ENCODE results near the gene RNF215.

RNF215 gene

GRCh38 chr22:30348404-30348803 lies 38.8 kb downstream of the RNF215 start:
- no peak overlapping the region for H3K4me2 ChIP-seq (ENCODE audit: low read length)
- no peaks in the 10 kb centered on the region for H3K4me1 ChIP-seq (ENCODE audit: insufficient read depth, low read length, severe bottlenecking)
- no peaks in the 10 kb centered on the region for H3F3A ChIP-seq (ENCODE audit: insufficient read depth, low read length)
- no peak for TF ChIP-seq EZH2 (IDR thresholded peaks at IDR 0.05; ENCODE audit: borderline replicate concordance, low read length)
- no peak for TF ChIP-seq CTCF (IDR thresholded peaks at IDR 0.05; ENCODE audit: low read length)
- no peaks in the 10 kb centered on the region for H3K79me2 ChIP-seq (ENCODE audit: insufficient read depth, low read length)
- H3K27ac ChIP-seq (ENCODE audit: low read depth, low read length, poor library complexity, severe bottlenecking) = no peak overlapping the region
- H4K20me1 ChIP-seq (ENCODE audit: insufficient read depth, low read length) = no peaks in the 10 kb centered on the region
- H3K9me3 ChIP-seq (ENCODE audit: low read length) = no peaks in the 10 kb centered on the region
- H2AFZ ChIP-seq (ENCODE audit: low read length) = no peak overlapping the region
- H3K4me3 ChIP-seq (ENCODE audit: low read depth, low read length, poor library complexity, severe bottlenecking) = no peak overlapping the region
- H3K9me2 ChIP-seq (ENCODE audit: low read depth, low read length) = no peaks in the 10 kb centered on the region
- H3K36me3 ChIP-seq (ENCODE audit: insufficient read depth, low read length) = peaks cover 95% of the 10 kb centered on the region
- no peak overlapping the region for H3K9ac ChIP-seq (ENCODE audit: low read length)
- H3K27me3 ChIP-seq (ENCODE audit: insufficient read depth, low read length) = no peaks in the 10 kb centered on the region

GRCh38 chr22:30347255-30347892 lies 39.8 kb downstream of the RNF215 start:
- no peaks in the 10 kb centered on the region for H4K20me1 ChIP-seq (ENCODE audit: insufficient read depth, low read length)

DNA sequence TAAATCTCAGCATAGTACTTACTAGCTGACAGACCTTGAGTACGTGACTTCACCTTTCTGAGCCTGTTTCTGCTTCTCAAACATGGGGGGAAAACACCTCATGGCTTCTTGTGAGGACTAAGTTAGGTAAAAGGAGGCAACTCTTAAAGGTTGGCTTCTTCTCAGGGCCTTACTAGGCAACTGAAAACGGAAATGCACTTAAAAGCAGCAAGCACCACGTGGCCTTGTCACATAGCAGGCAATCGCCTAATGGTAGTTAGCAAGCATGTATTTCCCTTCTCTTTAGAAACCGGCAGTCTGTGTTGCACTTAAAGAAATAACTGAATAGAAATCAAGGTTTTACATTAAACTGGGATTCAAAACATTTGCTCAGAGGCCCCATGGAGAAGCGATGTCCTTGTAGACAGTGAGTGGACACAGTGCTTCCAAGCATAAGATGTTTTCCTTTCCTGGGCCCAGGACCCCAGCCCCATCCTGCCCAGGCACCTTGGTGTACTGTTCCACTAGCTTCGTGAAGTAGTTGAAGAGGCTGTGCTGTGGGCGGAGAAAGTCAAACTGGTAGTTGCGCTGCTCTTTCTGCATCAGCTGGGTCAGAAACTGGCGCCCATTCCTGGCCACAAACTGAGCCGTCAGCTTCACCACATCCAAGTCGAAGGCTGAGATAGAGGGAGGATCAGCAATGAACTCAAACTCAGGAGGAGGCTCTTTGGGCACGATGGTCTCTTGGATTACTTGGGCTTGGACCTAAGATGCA lies 42.6 kb downstream of the RNF215 start:
- Histone ChIP-seq H3K4me2 (ENCODE audit: low read length) (no peak overlapping the region), H2AFZ (ENCODE audit: low read length) (no peak overlapping the region), H3K4me1 (ENCODE audit: insufficient read depth, low read length, severe bottlenecking) (no peaks in the 10 kb centered on the region), H3K79me2 (ENCODE audit: insufficient read depth, low read length) (no peaks in the 10 kb centered on the region), H3K36me3 (ENCODE audit: insufficient read depth, low read length) (peaks cover 98% of the 10 kb centered on the region), H3K9ac (ENCODE audit: low read length) (no peak overlapping the region), H3K9me2 (ENCODE audit: low read depth, low read length) (no peaks in the 10 kb centered on the region), H4K20me1 (ENCODE audit: insufficient read depth, low read length) (no peaks in the 10 kb centered on the region), H3K27ac (ENCODE audit: low read depth, low read length, poor library complexity, severe bottlenecking) (no peak overlapping the region), H3K27me3 (ENCODE audit: insufficient read depth, low read length) (no peaks in the 10 kb centered on the region), H3F3A (ENCODE audit: insufficient read depth, low read length) (no peaks in the 10 kb centered on the region), H3K9me3 (ENCODE audit: low read length) (no peaks in the 10 kb centered on the region), H3K4me3 (ENCODE audit: low read depth, low read length, poor library complexity, severe bottlenecking) (no peak overlapping the region)
- no peak for TF ChIP-seq CTCF (IDR thresholded peaks at IDR 0.05; ENCODE audit: low read length)
- TF ChIP-seq EZH2 (IDR thresholded peaks at IDR 0.05; ENCODE audit: borderline replicate concordance, low read length) = no peak

More at GRCh38 chr22:30347255-30347892, 39.8 kb downstream of the RNF215 start:
- no peak overlapping the region for H3K4me2 ChIP-seq (ENCODE audit: low read length)
- H2AFZ ChIP-seq (ENCODE audit: low read length) = no peak overlapping the region
- H3K27ac ChIP-seq (ENCODE audit: low read depth, low read length, poor library complexity, severe bottlenecking) = no peak overlapping the region
- H3K4me3 ChIP-seq (ENCODE audit: low read depth, low read length, poor library complexity, severe bottlenecking) = no peak overlapping the region
- no peak overlapping the region for H3K9ac ChIP-seq (ENCODE audit: low read length)
- H3F3A ChIP-seq (ENCODE audit: insufficient read depth, low read length) = no peaks in the 10 kb centered on the region
- no peaks in the 10 kb centered on the region for H3K79me2 ChIP-seq (ENCODE audit: insufficient read depth, low read length)
- H3K9me3 ChIP-seq (ENCODE audit: low read length) = no peaks in the 10 kb centered on the region
- no peaks in the 10 kb centered on the region for H3K4me1 ChIP-seq (ENCODE audit: insufficient read depth, low read length, severe bottlenecking)
- H3K9me2 ChIP-seq (ENCODE audit: low read depth, low read length) = no peaks in the 10 kb centered on the region
- no peaks in the 10 kb centered on the region for H3K27me3 ChIP-seq (ENCODE audit: insufficient read depth, low read length)
- peaks cover 97% of the 10 kb centered on the region for H3K36me3 ChIP-seq (ENCODE audit: insufficient read depth, low read length)
- no peak for TF ChIP-seq CTCF (IDR thresholded peaks at IDR 0.05; ENCODE audit: low read length)
- TF ChIP-seq EZH2 (IDR thresholded peaks at IDR 0.05; ENCODE audit: borderline replicate concordance, low read length) = no peak

All from OCI-LY1 (cell line).